Measurements from ENCODE around the gene HLA-DOB.
A peak's percentile ranks its signal among the peaks of the same experiment; 100 is the strongest.
"Not testable (repeated sequence)": the region's sequence is repeated elsewhere in the genome, so short reads cannot be mapped to it uniquely, and the experiment has no call there.

Gene HLA-DOB

DNA sequence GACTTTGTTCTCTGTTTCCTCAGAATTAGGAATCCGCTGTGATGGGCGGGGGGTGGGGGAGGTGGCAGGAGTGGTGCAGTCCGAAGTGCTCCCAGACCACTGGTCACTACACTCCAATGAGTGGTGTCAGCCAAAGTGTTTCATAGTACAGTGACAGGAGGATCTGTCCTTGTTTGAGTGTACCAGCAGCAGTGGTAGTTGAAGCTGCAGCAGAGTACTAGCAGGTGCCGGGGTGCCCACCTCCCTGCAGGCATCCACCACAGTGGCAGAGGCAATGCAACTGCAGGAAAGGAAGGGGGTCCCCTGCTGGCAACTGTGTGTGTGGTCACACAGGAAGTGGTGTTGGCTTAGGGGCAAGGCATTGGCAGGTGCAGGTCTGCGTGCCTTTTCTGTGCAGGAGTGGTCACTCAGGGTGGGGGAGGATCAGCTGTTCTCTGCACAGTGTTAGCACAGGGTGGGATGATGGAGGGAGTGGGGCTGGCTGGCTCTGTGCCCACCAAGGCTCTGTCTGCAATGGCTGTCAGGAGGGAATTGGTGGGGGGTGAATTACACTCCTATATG, 9.7 kb downstream of the HLA-DOB start:
- peak; percentile 45 for DNase-seq (ENCODE audit: low spot score)

DNA sequence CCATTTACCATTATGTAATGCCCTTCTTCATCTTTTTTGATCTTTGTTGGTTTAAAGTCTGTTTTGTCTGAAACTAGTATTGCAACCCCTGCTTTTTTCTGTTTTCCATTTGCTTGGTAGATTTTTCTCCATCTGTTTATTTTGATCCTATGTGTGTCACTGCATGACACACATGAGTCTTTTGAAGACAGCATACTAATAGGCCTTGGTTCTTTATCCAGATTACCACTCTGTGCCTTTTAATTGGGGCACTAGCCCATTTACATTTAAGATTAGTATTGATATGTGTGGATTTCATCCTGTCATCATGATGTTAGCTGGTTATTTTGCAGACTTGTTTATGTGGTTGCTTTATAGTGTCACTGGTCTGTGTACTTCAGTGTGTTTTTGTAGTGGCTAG, 11.4 kb downstream of the HLA-DOB start:
- not testable (repeated sequence) for DNase-seq (ENCODE audit: low spot score)

GRCh38 chr6:32803416-32803815, 13.4 kb downstream of the HLA-DOB start:
- no peak for DNase-seq (ENCODE audit: low spot score)

DNA sequence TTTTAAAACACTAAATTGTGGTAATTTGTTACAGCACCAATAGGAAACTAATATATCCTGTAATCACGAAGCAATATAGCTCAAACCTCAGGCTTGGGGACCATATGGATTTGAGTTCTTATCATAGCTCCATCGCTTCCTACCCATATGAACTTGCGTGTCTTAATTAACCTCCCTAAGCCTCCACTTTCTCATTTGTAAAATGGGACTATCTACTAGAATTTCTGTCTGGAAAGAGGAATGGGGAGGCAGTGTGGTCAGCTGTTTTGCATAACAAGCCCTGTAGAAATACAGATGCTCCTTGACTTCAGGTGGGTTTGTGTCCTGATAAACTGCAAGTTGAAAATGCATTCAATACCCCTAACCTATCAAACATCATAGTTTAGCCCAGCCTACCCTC, 17.1 kb downstream of the HLA-DOB start:
- DNase-seq (ENCODE audit: low spot score): no peak

DNA sequence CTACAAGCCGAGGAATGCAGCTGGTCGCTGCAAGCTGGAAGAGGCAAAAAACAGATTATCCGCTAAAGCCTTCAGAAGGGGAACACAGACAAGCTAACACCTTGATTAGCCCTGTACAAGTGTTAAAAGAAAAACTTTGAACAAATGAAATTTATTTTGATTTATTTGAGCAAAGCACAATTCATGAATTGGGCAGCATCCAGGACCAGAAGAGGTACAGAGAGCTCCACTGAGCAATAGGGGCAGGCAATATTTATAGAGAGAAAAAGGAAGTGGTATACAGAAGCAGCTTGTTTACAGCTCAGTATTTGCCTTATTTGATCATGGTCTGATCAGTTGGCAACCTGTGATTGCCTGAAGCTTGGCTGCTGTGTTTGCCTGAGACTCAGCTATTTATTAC, 17.6 kb downstream of the HLA-DOB start:
- no peak for DNase-seq (ENCODE audit: low spot score)

DNA sequence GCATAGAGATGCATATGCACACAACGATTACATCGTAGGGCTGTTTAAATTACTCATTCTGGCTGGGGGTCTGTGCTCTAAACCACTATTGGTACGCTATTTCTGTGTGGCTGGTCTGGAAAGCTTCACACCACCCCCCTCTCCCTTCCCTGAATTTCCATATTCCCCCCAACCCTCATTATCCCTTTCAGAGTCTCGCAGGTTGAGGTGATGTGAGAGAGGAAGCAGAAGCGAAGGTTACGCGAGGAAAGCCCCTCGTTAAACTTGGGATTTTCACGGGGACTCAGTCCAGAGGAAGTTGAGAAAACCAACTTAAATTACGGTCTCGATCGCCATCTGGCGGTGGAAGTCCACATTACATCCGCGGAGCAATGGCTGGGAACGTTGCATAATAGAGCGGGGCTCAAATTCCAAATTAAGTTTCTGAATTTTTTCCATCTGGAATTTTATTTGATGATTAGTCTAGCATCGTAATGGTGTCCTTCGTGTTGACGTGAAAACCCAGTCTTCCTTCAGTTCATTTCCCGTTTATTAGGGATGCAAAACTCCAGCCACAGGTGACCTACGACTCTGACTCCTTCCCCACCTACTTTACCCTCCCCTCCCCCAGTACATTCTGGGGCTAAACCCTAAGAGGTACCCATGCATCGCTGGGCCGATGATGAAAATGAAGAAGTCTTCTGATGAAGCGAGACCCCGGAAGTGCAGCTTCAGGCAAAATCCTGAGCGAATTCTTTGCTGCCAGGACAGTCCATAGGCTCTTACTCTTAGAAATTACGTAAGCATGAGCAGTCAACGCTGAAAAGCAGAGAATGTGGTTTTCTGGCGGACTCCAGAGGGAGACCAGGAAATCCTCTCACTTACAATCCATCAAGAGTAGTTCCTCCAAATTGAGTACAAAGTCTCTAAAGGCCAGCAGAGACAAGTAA, 19.7 kb downstream of the HLA-DOB start:
- DNase-seq (ENCODE audit: low spot score): peak; percentile 80

- no peak for DNase-seq (ENCODE audit: low spot score)
Measured at GRCh38 chr6:32794510-32794909, 22.3 kb downstream of the HLA-DOB start.

DNA sequence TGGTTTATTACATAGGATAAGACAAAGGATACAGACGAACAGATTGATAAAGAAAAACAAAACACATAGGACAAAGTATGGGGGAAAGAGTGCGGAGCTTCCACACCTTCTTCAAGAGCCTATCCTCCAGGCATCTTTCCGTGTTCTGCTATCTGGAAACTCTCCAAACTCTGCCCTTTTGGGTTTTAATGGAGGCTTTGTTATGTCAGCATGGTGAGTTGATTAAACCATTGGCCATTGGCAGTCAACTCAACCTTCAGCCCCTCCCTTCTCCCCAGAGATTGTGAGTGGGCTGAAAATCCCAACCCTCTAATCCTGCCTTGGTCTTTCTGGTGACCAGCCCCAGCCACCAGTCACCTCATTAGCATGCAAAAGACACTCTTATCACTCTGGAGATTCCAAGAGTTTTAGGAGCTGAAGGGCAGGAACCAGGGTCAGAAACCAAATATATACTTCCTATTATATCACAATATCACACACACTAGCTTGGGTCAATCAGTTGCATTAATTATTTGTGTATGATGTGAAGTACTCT, 23.8 kb downstream of the HLA-DOB start:
- DNase-seq (ENCODE audit: low spot score): no peak

- no peak for DNase-seq (ENCODE audit: low spot score)
Measured at GRCh38 chr6:32790306-32790705, 26.5 kb downstream of the HLA-DOB start.

DNA sequence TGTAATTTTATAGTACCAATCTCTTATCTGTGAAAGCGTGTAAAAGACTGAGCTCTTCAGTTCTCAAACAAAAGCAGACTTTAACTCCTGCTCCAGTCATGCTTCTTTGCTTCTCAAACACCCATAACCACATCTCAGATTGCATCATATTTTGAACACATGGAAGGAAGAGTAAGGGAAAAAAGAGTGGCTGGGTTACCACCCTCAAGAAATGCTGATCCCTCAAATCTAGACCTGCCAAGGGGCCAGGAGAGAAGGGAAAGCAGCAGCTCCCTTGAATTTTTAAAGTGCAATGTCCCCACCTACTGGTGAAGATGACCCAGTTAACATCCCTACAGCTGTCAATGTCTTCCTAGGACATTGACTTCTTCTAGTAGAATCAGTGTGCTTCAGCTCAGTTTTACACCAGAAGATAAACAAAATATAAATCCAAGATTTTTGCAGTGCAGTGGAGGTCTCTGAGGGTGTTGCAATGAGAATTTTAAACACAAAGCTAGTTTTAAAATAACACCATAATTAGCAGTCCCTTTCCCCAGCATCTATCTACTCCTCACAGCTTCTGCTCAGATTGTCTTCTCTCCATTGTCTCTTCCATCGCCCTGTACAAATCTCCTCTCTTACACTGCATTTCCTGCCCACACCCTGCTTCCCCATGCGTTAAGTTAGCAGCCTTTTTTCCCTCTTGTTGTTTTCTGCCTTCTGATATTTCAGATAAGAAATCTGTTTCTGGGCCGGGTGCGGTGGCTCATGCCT, 30.8 kb downstream of the HLA-DOB start:
- DNase-seq (ENCODE audit: low spot score): peak; percentile 56

DNA sequence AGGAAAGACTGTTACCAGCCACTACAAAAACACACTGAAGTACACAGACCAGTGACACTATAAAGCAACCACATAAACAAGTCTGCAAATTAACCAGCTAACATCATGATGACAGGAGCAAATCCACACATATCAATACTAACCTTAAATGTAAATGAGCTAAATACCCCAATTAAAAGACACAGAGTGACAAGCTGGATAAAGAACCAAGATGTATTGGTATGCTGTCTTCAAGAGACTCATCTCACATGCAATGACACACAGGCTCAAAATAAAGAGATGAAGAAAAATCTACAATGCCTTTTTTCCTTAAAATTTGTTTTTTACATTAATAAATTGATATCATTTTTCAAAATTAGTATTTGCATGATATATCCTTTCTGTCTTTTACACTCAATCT, 33.9 kb downstream of the HLA-DOB start:
- DNase-seq (ENCODE audit: low spot score): not testable (repeated sequence)

DNA sequence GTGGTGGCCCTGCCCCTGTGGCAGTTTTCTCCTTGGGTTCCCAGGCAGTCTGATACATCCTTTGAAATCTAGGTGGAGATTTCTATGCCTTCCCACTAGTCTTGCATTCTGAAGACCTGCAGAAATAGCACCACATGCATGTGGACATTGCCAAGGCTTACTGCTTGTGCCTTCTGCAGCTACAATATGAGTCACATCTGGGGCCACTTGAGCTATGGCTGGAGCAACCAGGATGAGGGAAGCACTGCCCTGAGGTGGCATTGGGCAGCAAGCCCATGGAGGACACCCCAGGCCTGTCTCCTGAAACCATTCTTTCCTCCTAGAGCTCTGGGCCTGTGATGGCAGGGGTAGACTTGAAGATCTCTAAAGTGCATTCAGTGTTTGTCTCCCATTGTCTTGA, 37.8 kb downstream of the HLA-DOB start:
- DNase-seq (ENCODE audit: low spot score): no peak

DNA sequence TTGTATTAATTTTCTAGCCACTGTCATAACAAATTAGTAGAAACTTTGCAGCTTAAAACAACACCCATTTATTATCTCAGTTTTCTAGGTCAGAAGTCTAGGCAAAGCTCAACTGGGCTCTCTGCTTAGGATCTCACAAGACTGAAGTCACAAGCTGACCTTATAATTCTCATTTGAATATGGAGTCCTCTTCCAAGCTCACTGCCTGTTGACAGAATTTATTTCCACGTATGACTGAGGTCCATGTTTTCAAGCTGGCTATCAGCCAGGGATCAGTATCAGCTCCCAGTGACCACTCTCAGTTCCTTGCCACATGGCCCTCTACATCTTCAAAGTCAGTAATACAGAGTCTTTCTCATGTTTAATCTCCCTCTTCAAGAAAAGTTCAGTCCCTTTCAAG, 41.7 kb downstream of the HLA-DOB start:
- DNase-seq (ENCODE audit: low spot score): no peak

DNA sequence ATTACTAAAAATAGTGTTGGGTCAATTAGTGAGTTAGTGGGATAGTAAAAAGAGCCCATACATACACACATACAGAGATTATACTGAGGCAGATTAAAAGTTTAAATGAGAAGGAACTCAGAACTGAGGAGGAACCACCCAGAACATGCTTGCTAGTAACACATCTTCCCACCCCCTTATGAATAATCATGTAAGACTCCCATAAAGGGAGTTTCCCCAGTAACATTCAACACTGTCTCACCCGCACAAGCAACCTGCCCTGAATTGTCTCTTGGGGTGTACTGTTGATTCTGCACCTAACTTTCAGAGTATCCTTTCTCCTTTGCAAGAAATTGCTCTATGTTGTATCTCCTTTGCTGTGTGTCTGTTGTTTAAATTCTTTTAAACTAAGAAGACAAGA, 42.4 kb downstream of the HLA-DOB start:
- no peak for DNase-seq (ENCODE audit: low spot score)

GRCh38 chr6:32772656-32773055, 44.1 kb downstream of the HLA-DOB start:
- no peak for DNase-seq (ENCODE audit: low spot score)

DNA sequence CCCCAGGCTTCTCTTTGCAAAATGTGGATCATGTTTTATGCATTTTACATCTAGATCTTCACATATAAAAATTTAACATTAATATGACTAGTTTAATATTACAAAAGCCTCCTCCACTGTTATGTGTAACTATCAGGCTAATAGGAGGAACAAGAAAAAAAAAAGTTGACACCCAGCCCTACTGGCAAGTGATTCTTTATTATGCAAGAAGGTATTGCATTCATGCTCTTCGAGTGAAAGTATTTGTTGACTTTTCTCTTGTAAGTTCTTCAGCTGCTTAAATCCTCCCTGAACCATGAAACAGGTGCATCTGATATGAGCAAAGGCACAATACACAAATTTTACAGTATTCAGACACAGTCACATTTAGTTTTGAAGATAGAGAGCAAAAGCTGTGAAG, 52.8 kb downstream of the HLA-DOB start:
- DNase-seq (ENCODE audit: low spot score): no peak

DNA sequence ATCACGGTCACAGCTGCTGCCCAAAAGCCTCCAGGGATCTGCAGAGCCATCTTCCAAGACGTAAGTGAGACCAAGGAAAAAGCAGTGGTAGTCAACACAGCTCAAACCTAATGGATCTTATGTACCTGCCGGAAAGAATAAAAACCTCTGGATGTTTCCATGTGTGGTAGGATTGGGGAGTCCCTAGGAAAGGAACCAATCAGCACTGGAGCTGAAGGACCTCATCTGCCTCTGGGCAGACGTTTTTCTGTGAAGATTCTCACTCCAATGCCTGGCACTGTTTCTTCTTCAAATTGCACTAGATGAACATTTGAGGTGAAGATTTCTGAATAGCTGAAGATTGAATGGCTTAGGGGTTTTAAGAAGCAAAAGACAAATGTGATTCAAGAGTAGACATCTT, 53.4 kb downstream of the HLA-DOB start, which contains the start of gene HLA-DQB2:
Gene HLA-DQB2, minus strand, starts transcription at position 112 of the 400 bp plus-strand sequence. Its CDS starts 62 bp downstream, at position 50.
- no peak for DNase-seq (ENCODE audit: low spot score)
